Cardiac muscle cell (in vitro differentiated cells and primary cell): ENCODE measurements around the gene CENPP. TPM values are rescaled to one million over a fixed set of nuclear protein-coding genes. Genes with fewer than 3 reads are reported as not detected.
A peak's percentile ranks its signal among the peaks of the same experiment; 100 is the strongest.

Source experiments
- DNase-seq, 2 donors: peaks; one replicate each; pipeline versions ENCODE4 v3.0.0 to v3.0.0-alpha.2; 2010 to 2017; ENCODE audit warnings: low read depth in 1 of 2, low spot score in 1 of 2
- H3K27ac ChIP-seq: fragments of 200-600 bp; sonication (generic); 2 replicates; pipeline ENCODE4 v1.5.1; 2016
- H3K27me3 ChIP-seq: fragments of 200-600 bp; sonication (generic); 2 replicates; pipeline ENCODE4 v1.6.0; 2016; ENCODE audit warnings: control low read depth
- H3K36me3 ChIP-seq: fragments of 200-600 bp; sonication (generic); 2 replicates; pipeline ENCODE4 v1.5.1; 2016; ENCODE audit warnings: control low read depth
- H3K4me1 ChIP-seq: fragments of 200-600 bp; sonication (generic); 2 replicates; pipeline ENCODE4 v1.8.1; 2017; ENCODE audit warnings: low read depth, mild to moderate bottlenecking, mixed run types
- H3K4me3 ChIP-seq: fragments of 200-600 bp; sonication (generic); 2 replicates; pipeline ENCODE4 v1.5.1; 2016; ENCODE audit warnings: mild to moderate bottlenecking
- H3K9me3 ChIP-seq: fragments of 200-600 bp; sonication (generic); 2 replicates; pipeline ENCODE4 v1.5.1; 2017; ENCODE audit warnings: low read depth, mild to moderate bottlenecking, control low read depth
- polyA plus RNA-seq: library from polyadenylated mRNA; unstranded; fragments of >200 nt; fragmentation: Nextera tagmentation; extraction: Ambion mirVana; gene quantifications from 2 replicates; pipeline ENCODE4 v1.2.1, GENCODE V29; 2016
- total RNA-seq: library from RNA; depleted of rRNA; stranded (reverse); fragments of >200 nt; gene quantifications from 2 replicates; pipeline ENCODE4 v1.2.3, GENCODE V29; 2016
- TF ChIP-seq, protein P1 (sequence below): IDR thresholded peaks from 2 replicates; pipeline ENCODE4 v1.5.1; 2012; ENCODE audit warnings: low read depth, mild to moderate bottlenecking, low read length

Gene CENPP
- total and polyA plus RNA-seq, 2 experiments from 2014 or later: 1.6 to 5.0 TPM

- DNase-seq: no peak
- TF ChIP-seq, protein P1, sequence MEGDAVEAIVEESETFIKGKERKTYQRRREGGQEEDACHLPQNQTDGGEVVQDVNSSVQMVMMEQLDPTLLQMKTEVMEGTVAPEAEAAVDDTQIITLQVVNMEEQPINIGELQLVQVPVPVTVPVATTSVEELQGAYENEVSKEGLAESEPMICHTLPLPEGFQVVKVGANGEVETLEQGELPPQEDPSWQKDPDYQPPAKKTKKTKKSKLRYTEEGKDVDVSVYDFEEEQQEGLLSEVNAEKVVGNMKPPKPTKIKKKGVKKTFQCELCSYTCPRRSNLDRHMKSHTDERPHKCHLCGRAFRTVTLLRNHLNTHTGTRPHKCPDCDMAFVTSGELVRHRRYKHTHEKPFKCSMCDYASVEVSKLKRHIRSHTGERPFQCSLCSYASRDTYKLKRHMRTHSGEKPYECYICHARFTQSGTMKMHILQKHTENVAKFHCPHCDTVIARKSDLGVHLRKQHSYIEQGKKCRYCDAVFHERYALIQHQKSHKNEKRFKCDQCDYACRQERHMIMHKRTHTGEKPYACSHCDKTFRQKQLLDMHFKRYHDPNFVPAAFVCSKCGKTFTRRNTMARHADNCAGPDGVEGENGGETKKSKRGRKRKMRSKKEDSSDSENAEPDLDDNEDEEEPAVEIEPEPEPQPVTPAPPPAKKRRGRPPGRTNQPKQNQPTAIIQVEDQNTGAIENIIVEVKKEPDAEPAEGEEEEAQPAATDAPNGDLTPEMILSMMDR: no peak
- Histone ChIP-seq H3K27me3 (no peaks in the 10 kb centered on the region), H3K4me3 (no peak overlapping the region), H3K9me3 (no peaks in the 10 kb centered on the region), H3K27ac (no peak overlapping the region), H3K36me3 (no peaks in the 10 kb centered on the region), H3K4me1 (peaks cover 10% of the 10 kb centered on the region)
These were observed 181.7 kb downstream of the CENPP start for GRCh38 chr9:92507496-92507895.

DNA sequence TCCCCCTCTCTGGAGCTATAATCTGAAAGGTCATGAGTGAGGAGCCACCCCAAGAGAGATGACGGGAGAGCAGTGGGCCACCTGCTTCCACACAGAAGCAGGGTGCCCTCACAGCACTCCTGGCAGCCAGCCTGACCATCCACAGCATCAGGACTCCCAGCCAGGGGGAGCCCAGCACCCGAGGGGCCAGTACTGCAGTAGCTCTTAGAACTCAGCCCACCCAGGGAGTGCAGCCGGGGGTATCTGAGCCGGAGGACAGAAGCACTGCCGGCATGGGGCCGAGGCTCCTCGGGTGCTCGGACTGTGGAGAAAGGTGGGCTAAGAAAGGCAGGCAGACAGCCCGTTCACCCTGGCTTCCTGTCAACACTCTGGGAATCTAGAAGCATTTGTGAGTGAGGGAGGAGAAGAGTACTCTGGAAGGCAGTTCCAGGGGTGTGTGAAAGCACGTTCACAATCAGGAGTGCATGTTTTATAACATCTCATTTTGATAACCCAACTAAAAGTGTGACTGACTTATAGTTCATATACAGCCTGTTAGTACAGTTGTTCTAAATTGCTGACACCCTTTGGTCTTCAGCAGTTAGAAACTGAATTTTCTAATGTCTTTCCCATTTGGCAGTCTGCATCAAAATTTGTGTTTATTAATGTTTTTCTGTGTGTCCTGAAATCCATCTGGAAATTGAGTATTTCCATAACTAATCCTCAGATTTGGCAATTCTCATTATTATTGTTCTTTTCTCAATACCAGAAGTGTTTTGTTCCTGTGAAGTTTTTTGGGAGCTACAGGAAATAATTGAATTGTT lies 182.5 kb downstream of the CENPP start:
- Histone ChIP-seq H3K36me3 (no peaks in the 10 kb centered on the region), H3K9me3 (no peaks in the 10 kb centered on the region), H3K27ac (no peak overlapping the region), H3K27me3 (no peaks in the 10 kb centered on the region), H3K4me3 (no peak overlapping the region), H3K4me1 (peaks cover 10% of the 10 kb centered on the region)
- TF ChIP-seq, protein P1: no peak
- peak; percentile 12 to 63 for DNase-seq

- Histone ChIP-seq H3K36me3 (no peaks in the 10 kb centered on the region), H3K4me3 (no peak overlapping the region), H3K9me3 (no peaks in the 10 kb centered on the region), H3K27ac (no peak overlapping the region), H3K27me3 (no peaks in the 10 kb centered on the region), H3K4me1 (peaks cover 10% of the 10 kb centered on the region)
- DNase-seq: no peak
- TF ChIP-seq, protein P1: no peak
These were observed 183.3 kb downstream of the CENPP start for GRCh38 chr9:92509050-92509449.

GRCh38 chr9:92510747-92511146 lies 185.0 kb downstream of the CENPP start:
- TF ChIP-seq, protein P1: no peak
- no peaks in the 10 kb centered on the region for H3K36me3 ChIP-seq
- no peaks in the 10 kb centered on the region for H3K27me3 ChIP-seq
- no peak for DNase-seq
- peaks cover 10% of the 10 kb centered on the region for H3K4me1 ChIP-seq
- H3K4me3 ChIP-seq: no peak overlapping the region
- H3K9me3 ChIP-seq: no peaks in the 10 kb centered on the region
- H3K27ac ChIP-seq: no peak overlapping the region

GRCh38 chr9:92512622-92513021 lies 186.9 kb downstream of the CENPP start:
- TF ChIP-seq, protein P1: no peak
- H3K4me3 ChIP-seq: no peak overlapping the region
- H3K27ac ChIP-seq: no peak overlapping the region
- no peak for DNase-seq
- H3K27me3 ChIP-seq: no peaks in the 10 kb centered on the region
- peaks cover 9% of the 10 kb centered on the region for H3K4me1 ChIP-seq
- H3K36me3 ChIP-seq: no peaks in the 10 kb centered on the region
- H3K9me3 ChIP-seq: no peaks in the 10 kb centered on the region
